HG02885 (cell line): Measurements from ENCODE around the gene BRSK2.
"Not testable (repeated sequence)": the region's sequence is repeated elsewhere in the genome, so short reads cannot be mapped to it uniquely, and the experiment has no call there.

Experiments
- ATAC-seq: cut with Tn5 transposase; IDR thresholded peaks from one replicate; pipeline ENCODE4 v1.9.1; 2021; ENCODE audit warnings: mild to moderate bottlenecking; ENCODE audit not compliant: unreplicated experiment, poor library complexity

The BRSK2 gene

DNA sequence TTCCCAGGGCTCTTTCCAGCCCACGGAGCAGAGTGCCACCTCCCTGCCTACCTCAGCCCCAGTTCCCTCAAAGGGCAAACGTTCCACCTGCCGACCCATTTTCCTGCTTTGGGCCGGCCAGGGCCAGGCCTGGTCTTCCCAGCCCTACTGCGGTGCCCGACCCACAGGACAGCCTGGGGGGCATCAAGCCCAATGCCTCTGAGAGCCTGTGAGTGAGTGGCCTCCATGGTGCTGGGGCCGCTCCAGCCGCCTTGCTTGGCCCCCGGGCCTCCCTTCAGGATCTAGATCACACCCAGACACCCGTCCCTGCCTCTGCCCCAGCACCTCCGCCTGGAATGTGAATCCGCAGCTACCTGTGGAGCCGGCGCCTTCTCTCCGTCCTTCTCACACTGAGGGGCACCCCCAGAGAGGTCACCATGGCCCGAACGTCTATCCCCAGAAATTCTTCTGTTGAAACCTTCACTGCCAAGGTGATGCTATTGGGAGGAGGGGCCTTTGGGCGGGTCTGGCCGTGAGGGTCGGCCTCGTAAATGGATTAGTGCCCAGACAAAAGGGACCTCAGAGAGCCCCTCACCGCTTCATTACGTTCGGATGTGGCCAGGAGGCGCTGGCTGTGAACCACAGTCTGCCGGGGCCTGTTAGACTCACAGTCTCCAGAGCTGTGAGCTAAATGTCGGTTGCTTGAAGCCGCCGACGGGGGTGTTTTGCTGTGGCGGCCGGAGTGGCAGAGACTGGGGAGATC lies 36.2 kb upstream of the BRSK2 start:
- no peak for ATAC-seq

DNA sequence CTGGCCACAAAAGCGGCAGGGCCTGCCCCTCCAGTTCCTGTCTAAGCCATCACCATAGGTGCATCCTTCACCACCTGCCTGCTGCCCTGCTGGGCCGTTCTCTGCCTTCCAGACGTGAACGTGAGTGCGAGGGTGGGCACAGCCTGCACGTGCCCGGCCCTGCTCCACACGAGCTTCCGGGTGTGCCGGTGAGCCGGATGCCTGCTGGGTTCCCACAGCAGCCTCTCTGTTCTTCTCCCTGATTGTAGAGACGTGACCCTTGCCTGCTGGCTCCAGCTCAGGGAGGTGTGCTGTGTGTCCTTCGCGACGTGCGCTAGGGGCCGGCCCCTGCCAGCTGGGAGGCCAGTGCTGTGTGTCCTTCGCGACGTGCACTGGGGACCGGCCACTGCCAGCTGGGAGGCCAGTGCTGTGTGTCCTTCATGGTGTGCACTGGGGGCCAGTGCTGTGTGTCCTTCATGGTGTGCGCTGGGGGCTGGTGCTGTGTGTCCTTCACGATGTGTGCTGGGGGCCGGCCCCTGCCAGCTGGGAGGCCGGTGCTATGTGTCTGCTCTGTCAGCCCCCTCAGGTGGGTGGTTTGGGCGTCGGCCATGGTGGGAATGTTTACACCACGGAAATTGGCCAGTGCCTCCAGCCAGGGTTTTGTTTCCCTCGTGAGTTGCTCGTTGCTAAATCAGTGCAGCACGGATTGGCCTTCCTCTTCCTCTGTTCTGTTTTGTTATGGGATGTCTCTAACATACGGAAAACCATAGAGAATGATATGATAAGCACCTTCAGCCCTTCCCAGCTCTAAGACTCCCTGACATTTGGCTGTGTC lies 35.4 kb upstream of the BRSK2 start:
- no peak for ATAC-seq

DNA sequence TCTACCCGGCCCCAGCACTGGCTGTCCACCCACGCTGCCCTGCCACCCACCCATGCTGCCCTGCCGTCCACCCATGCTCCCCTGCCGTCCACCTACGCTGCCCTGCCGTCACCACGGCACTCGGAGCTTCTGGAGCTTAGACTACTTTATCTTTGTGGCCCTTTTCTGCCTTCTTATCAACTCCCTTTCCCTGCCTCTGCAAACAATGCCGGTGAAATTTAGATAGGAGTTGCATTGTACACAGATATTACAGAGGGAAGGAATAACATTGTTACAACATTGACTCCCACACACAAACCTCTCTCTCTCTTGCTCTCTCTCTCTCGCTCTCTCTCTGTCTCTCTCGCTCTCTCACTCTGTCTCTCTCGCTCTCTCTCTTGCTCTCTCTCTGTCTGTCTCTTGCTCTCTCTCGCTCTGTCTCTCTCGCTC lies 33.7 kb upstream of the BRSK2 start:
- no peak for ATAC-seq

DNA sequence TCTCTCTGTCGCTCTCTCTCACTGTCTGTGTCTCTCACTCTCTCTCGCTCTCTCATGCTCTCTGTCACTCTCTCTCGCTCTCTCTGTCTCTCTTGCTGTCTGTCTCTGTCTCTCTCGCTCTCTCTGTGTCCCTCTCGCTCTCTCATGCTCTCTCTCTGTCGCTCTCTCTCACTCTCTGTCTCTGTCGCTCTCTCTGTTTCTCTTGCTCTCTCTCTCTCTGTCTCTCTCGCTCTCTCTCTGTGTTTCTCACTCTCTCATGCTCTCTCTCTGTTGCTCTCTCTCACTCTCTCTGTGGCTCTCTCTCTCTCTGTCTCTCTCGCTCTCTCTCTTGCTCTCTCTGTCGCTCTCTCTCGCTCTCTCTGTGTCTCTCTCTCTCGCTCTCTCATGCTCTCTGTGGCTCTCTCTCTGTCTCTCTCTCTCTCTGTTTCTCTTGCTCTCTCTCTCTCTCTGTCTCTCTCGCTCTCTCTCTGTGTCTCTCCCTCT lies 33.2 kb upstream of the BRSK2 start:
- no peak for ATAC-seq

DNA sequence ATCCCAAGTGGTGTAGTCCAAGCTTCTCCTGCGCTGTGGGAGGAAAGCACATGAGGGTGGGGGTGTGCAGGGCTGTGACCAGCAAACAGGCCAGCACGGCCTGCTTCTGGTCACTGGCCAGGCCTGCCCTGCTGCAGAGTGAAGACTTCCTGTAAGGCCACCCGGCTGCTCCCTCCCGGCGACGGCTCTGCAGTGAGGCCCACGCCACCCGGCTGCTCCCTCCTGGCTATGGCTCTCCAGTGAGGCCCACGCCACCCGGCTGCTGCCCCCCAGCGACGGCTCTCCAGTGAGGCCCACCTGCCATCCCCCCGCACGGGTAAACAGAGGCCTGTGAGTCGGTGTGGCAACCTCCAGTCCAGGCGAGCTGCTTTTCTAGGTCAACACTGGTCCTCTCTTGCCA lies 31.4 kb upstream of the BRSK2 start:
- ATAC-seq: no peak

DNA sequence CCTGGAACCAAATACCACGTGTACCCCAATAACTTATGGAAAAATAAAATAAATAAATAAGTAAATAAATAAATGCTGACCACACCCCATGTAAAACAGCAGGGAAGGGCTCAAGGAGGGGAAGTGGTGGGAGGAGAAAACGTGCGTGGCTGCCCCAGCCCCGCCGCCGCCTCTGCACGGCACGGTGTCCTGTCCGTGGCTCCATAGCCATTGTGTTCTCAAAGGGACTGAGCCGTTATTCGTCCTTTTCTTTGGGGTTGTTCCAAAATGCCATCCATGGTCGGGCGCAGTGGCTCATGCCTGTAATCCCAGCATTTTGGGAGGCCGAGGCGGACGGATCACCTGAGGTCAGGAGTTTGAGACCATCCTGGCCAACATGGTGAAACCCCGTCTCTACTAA lies 30.8 kb upstream of the BRSK2 start:
- not testable (repeated sequence) for ATAC-seq

DNA sequence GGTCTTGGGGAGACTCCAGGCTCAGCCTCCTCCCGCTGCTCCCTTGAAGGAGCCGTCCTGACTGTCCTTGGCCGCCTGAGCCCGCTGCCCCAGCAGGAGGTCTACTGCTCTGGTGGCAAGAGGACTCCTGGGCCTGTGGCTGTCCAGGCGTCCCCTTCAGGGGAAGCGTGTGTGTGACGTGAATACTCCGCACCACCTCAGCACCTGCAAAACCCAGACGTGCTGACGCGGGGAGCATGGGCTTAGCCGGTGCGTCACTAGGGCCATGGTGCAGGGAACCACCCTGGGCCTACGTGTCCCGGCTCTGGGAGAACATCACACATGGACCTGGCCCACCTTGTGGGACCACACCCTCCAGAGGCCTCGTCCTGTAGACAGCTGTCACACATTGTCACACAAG lies 30.2 kb upstream of the BRSK2 start:
- ATAC-seq: no peak

DNA sequence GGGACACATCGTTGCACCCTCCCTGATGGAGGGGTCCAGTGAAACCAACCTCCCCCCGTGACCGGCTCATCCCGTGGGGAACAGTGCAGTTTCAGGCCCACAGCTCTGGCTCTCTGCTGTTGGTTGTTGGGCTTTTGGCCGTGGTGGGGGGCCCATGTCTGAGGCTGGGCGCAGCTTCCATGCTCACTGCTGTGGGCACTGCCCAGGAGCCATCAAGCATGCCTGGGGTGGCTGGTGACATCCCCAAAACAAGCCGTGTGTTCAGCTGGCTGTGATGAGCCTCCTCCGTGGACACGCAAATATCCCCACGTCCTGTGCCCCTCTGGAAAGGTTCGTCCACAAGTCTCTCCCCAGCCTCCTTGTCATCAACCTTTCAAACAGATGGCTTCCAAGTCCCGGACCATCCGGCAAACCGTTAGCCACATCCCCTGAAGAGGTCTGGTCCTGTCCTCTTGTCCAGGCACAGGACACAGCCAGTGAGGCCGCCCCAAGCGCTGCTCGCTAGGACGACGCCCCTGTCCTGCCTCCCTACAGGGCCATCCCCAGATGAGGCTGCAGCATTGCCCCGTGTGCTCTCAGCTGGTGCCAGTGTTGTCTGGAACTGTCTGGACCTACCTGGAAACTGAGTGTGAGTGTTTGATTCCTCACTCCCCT lies 29.4 kb upstream of the BRSK2 start:
- no peak for ATAC-seq

DNA sequence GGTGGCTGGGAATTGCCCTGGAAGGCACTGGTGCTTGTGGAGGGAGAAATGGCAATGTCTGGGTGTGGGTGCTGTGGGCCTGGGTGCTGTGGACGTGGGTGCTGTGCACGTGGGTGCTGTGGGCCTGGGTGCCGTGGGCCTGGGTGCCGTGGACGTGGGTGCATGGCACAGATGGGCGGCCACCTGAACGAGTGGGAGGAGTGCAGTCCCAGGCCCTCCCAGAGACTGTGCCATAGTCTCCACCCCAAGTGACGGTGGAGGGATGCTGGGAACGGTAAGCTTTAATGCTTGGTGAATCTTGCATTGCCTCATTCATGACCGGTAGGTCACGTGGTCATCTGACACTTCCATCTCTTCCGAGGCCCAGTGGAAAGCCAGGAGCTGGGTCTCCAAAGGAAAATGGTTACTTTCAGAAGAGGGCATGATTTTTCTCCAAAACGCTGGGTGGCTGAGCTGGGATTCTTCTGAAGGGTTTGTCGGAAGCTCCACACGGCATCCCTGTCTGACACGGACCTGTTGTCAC lies 28.8 kb upstream of the BRSK2 start:
- no peak for ATAC-seq

DNA sequence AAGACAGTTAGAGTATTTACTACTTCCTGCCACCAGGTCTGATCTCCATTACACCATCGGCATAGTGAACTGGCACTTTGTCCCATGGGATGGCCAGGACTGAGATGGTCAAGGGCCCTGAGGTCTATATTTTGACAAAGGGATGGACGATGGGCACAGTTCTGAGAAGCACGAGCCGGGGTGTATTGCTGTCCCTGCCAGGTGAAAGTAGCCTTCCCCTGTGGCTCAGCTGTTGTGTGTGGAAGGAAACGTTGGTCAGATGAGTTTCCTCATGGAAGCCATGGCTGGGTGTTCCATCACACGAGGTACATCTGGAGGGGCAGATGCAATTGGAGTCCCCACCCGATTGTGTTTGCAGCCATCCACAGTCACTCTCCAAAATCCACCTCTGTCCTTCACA lies 27.9 kb upstream of the BRSK2 start:
- no peak for ATAC-seq

DNA sequence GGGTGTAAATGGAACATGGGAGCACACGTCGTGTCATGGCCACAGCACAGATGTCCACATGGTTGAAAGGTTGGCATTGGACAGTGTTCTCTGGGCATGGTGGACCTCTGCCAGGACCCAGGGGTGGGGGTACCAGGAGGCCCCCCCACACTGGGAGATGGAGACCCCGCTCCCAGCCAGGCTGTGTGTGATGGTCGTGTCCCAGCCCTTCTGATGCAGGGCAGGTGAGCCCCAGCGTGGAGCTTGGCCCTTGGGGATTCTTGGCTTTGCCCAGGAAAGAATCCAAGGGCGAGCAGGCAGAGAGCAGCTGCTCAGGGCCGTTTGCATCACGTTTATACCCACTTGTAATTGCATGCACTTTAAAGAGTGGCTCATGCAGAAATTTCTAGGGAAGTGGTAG lies 22.0 kb upstream of the BRSK2 start:
- ATAC-seq: no peak

DNA sequence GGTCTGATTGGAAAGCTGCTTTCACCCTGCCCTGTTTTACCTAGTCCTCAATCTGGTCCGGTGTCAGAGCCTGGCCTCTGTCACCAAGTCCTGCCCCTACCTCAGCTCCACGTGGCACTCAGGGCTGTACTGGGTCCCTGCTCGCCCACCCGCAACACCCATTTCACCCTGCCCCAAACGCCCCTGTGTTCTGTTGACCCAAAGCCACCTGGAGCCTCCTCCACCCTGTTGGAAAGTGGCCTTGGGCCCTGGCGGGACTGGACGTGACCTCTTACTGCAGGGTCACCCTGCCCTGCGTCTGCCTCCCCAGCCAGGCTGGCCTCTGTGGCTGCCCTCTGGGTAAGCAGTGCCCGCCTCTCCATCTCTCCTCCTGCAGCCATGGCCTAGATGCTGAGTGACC lies 21.5 kb upstream of the BRSK2 start:
- no peak for ATAC-seq

DNA sequence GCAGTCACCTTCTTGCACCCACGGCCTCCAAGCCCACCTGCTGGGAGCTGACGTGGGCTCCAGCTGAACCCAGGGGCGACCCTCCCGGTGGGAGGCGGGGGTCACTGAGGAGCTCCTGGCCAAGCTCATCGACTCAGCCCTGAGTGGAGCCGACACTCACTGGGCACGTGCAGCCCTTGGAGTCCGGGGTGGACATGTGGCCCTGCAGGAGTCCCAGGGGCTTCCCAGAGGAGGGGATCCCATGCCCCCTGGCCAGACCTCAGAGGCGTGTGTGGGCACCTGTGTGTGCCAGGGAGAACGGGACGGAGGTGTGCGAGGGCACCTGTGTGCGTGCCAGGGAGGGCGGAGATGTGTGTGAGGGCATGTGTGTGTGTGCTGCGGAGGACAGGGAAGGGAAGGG lies 20.8 kb upstream of the BRSK2 start:
- ATAC-seq: no peak

DNA sequence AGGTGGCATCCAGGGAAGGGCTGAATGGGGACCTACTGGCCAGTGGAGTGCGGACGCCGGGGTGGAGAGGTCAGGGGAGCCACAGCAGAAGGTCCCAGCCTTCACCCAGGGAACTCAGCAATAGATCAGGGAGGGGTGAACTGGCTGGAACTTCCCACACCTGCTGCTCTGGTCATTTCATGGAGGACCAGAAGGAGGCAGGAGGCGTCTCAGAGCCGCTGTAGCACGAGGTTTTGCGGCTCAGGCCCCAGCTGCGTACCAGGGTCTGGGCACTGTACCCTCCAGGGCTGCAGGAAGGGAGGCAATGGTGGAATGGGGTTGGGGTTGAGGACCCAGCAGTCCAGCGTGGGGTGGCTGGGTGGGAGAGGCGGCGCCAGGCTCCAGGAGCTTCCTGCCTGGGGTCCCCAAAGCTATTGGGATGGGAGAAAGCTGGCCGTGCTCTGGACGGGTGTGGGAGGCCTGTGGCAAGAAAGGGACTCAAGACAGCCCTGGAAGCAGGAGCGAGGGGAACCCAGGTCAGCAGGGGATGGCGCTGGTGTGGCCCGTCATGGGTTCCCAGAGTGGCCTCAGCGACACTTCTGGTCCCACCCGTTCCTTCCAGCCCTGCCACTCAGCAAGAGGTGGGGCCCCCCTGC lies 20.2 kb upstream of the BRSK2 start:
- ATAC-seq: no peak

DNA sequence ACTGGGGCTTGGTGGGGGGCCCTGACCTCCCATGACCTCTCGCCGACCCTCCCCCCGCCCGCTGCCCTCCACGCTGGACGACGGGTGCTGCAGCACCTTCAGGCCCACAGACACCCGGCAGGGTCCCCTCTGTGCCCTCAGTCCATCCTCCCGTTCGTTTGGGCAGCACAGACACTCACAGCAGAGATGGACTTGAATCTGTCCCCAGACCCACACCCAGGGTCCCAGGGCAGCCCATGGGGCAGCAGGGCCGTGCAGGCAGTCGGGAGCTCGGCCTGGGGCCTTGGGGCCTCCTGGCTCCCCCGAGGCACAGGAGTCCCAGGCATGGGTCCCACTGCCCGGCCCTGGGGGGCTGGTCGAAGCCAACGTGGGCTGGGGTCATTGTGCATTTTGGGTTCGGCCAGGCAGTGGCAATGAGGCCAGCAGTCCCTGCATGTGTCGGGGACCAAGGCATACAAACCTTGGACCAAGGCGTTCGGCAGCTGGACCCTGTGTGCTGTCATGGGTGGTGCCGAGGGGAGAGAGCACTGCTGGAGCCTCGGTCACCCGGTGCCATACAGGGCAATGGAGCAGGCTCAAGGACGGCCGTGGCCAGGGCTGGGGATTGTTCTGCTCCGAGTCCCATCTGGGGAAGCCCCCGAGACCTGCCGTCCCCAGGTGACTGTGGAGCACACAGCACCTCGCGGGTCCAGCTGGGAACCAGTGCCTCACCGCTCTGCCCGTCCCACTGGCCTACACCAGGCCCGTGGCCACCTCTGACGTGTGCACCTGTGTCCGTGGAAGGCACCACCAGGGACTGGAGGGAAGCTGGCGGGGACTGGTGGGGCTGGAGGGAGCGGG lies 19.3 kb upstream of the BRSK2 start:
- ATAC-seq: no peak

DNA sequence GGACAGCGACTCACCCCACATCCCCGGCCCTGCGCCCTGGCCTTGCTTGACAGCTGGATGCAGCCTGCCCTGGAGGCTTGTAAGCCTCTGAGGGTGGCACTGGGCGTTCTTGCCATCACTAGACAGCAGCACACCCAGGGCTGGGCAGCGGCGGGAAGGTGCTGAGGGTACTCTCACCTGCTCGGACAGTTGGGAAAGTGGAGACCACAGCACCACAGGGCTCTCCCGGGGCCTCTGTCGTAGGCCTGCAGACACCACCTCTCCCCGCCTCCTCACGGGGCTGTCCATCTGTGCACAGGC lies 18.8 kb upstream of the BRSK2 start:
- no peak for ATAC-seq

DNA sequence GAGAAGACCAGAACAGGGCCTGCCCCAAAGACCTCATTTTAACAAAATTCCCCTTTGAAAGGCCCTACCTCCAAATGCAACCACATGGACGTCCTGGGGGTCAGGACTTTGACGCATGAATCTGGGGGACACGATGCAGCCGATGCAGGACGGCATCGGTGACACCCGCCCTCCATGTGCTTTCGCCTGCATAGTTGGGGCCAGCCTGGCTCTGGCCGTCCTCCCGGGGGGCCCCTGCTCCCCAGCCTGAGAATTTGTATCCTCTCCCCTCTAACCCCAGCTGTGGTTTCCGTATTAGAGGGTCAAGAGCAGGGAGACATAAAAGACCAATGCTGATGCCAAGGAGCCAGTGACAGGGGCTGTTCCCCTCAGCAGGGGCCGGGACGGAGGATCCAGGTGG lies 18.4 kb upstream of the BRSK2 start:
- no peak for ATAC-seq

DNA sequence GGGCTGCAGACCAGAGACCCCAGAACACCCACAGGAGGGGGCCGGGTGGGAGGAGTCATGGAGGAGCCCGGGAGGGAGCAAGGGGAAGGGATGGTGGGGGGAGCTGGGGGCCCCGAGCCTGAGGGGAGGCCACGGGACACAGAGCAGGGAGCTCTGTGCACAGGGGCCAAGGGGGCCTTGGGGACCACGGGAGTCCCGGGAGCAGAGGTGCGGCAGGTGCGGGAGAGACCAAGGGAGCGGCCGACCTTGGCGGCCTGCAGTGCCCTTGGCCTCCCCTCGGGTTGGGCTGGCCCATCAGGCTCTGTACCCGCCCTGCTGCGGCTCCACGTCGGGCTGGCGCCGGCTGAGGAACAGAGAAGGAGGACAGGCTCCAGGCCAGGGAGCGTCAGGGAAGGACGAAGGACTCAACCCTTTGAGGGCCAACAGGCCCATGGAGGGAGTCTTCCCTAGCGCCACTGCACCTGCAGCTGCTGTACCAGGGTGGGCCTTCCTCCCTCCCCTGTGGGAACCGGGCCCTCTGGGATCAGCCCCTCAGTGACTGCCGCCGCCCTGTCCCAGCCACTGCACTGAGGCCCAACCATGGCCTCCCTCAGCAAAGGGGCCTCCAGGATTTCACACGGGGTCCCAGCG lies 17.8 kb upstream of the BRSK2 start:
- no peak for ATAC-seq

DNA sequence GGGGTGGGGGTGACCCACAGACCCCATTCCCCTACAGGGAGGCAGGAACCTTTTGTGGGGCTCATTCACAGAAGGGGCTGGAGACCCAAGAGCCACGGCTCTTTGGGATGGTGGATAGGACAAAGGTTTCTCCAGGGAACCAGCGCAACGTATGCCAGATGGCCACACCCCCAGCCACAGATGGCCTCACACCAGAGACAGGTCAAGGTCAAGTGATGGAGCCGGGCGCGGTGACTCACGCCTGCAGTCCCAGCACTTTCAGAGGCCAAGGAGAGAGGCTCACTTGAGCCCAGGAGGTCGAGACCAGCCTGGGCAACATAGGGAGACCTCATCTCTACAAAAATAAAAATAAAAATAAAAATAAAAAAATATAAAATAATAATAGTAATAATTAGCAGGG lies 17.1 kb upstream of the BRSK2 start:
- ATAC-seq: no peak
